Midbrain (tissue), 1 donor: ENCODE results near the gene ABCD4.

ENCODE experiments used
- DNase-seq: peaks from one replicate; lab custom pipeline; 2025; lab: John Stamatoyannopoulos, UW

ABCD4 gene

GRCh38 chr14:74259513-74259912, 43.2 kb downstream of the ABCD4 start:
- DNase-seq: no peak

GRCh38 chr14:74258764-74259035, 44.0 kb downstream of the ABCD4 start:
- no peak for DNase-seq

DNA sequence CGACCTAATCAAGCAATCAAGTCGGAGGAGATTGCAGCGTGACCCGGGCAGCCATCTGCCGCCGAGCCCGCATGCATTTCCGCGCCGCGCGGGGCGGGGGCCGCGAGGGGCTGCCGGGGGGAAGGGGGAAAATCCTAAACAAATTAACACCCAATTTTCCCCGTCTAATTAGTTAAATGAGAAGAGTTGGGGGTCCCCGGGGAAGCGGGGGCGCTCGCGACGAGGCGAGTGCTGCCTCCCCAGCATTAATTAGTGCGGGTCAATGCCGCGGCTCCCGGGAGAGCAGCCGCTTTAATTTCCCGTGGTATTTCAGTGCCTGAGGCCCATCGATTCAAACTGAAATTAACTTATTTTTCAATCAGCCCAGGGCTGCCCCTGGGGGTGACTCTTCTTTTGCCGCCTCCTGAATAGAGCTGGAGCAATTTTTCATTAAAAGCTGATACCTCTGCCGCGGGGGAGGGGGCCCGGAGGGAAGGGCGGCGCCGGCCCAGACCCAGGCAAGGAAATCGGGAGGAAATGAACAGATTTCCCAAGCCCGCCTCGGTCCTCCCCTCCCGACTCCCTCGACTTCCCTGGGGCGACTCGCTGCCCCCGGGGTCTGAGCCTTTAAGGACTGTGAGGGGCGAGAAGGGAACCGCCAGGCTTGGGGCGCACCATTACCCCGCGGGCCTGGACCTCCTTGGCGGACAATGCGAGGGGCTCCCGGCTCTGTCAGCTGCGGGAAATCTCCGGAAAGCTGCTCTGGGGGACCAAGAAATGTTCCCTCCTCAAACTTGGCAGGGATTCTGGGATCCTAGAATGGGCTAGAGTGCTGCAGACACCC, 44.6 kb downstream of the ABCD4 start:
- DNase-seq: no peak

GRCh38 chr14:74257078-74257940, 45.4 kb downstream of the ABCD4 start:
- DNase-seq: peak; percentile 45

- DNase-seq: no peak
Measured at GRCh38 chr14:74255281-74255680, 47.5 kb downstream of the ABCD4 start.

DNA sequence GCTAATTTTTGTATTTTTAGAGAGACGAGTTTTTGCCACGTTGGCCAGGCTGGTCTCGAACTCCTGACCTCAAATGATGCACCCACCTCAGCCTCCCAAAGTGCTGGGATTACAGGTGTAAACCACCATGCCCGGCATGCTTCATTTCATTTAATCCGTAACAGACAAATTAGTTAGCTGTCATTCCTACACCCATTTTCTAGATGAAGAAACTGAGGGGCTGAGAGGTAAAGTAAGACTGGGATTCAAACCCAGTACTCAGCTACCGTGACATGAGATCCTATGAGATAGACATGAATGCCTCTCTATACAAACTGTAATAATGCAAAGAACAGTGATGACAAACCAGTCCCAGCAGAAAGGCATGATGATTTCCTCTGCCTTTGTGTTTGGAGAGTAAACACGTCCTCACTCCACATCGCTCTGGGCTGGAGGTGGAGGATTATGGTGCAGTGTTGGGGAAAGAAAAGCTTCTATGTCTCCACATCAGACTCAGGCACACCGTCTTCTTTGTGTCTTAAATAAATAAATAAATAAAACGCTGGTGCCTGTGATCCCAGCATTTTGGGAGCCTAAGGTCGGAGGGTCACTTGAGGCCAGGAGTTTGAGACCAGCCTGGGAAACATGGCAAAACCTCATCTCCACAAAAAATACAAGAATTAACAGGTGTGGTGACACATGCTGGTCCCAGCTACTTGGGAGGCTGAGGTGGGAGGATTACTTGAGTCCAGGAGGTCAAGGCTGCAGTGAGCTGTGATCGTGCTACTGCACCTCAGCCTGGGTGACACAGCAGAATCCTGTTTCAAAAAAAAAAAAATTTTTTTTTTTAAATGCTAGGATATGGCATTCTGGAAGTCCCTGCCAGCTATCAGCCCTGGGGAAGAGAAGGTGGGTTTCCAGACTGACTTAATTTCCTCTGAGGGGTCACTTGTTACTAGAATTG, 53.0 kb downstream of the ABCD4 start:
- no peak for DNase-seq

DNA sequence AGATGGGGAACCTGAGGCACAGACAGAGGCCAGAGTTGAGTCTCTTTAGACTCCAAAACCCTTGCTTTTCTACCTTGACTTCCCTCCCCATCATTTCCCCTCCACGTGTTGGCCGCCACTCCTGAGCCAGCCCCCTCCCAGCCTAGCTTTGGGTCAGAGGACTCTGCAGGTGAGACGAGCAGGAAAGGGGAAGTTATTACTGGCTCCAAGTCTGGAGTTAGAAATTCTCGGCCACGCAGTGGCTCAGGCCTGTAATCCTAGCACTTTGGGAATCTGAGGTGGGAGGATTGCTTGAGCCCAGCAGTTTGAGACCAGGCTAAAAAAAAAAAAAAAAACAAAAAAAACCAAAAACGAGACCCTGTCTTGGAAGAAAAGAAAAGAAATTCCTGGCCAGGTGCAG, 54.7 kb downstream of the ABCD4 start:
- no peak for DNase-seq

DNA sequence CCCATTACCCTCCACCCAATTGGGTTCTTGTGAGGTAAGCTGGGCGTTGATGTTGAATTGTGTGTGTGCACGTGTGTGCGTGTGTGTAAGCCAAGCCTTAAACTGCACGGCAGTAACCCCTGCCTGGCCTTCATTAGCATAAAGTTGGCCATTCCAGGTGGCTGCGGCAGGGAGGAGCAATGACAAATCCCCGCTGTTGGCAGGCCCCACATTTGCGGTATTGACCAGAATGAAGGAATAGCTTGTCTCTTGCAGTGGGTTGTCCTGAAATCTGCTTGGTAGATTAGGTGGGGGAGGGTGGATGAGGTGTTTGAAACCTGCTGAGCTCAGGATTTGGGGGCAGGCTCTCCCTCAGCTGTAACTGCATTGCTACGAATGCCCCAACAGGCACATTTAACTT, 56.2 kb downstream of the ABCD4 start:
- DNase-seq: no peak

- no peak for DNase-seq
Measured at GRCh38 chr14:74245292-74245691, 57.4 kb downstream of the ABCD4 start.

DNA sequence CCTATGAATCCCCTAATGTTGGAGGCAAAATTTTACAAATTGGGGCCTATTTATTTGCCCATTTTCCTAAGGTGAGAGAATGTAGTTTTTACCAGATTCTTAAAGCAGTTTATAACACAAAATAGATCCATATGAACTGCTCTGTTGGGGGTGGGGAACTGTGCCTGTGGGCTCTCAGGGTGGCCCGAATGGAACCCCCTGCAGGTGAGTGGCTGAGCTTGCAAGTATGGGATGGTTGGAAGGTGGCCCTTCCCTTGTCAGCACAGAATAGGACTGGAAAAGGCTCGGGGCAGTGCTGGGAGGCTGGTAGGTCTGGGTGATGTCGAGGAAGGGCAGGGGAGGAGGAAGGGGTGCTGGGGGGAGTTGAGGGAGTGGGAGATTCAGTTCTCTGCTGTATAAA, 58.6 kb downstream of the ABCD4 start:
- no peak for DNase-seq

DNA sequence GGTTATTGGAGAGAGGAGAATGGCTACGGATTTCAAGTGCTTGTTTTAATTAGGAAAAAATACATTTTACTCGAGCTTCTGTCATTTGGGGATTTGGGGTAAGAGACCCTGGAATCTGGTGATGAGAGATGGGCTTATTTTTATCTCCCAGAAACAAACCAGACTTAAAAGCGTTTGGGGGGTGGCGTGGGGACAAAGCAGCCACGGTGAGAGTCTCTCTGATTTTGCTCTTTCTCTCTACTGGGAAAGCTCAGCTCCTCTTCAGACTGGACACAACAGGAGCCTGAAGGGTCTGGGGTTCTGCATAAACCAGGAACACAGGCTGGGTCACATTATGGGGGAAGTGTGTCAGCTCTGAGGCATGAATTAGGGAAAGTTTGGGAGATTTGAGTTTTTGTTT, 59.7 kb downstream of the ABCD4 start:
- no peak for DNase-seq

DNA sequence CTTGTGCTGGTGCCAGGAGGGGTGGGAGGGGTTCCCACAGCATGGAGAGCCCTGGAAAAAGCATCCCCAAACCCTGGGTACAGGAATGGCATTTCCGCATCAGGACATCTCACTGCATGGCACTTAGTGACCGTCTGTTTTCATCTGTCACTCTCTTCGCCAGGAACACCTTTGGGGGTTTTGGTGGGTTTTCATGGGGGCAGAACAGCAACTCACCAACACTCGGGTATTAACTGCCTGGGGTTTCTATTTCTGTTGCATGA, 60.0 kb downstream of the ABCD4 start:
- no peak for DNase-seq

- DNase-seq: no peak
Measured at GRCh38 chr14:74242021-74242779, 60.5 kb downstream of the ABCD4 start.

- no peak for DNase-seq
Measured at GRCh38 chr14:74241652-74242017, 61.1 kb downstream of the ABCD4 start.

GRCh38 chr14:74240794-74241651, 61.7 kb downstream of the ABCD4 start:
- DNase-seq: no peak

DNA sequence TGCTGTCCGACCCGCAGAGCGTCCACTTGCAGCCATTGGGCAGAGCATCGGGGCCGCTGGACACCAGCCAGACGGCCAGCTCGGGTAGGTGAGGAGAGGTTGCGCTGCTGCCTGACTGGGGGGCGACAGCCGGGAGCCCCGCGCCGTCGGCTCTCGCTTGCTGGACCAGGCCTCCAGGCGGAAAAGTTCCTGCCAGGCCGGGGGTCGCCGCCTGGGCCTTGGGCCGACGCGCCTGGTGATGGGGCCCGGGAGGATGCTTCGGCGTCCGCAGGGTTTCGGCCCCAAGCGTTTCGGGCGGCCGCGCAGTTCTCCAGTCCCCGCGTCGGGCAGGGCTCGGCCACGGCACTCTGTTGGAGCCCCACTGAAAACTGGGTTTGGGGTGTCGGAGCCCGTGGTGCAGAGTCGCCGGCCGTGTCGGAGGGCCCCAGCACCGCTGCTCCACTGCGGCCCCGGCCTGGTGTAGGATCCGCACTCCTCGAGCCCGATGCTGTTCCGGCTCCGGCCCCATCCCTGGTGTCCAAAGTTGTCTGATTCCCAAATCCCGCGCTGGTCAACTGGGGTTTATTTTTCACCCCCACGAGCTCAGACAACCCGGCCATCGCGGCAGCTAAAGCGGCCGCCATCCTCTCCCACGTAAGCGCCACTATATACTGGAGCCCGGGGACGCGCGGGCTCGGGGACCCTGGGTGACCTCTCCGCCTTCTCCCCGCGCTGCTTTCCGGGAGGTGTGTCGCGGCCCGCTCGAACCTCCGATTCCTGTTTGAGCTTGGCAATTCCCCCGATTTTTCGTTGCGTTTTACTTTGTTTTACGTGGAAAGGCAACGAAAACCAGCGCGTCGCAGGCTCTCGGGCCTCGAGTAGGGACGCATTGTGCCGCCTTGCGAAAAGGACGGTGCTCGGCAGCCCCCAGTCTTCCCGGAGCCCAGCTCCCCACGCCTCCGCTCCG, 62.6 kb downstream of the ABCD4 start:
- DNase-seq: no peak

GRCh38 chr14:74238974-74239847, 63.5 kb downstream of the ABCD4 start, which contains the start of gene VSX2:
Gene VSX2, plus strand, starts transcription at chr14:74239449. Its CDS starts 113 bp downstream, at chr14:74239562.
- DNase-seq: no peak

- DNase-seq: no peak
Measured at GRCh38 chr14:74237441-74237840, 65.3 kb downstream of the ABCD4 start.
